GM19467 (cell line): Measurements from ENCODE around the gene FBXO44.

Experiments
- ATAC-seq: cut with Tn5 transposase; IDR thresholded peaks from one replicate; pipeline ENCODE4 v1.9.1; 2021; ENCODE audit warnings: mild to moderate bottlenecking, moderate library complexity; ENCODE audit not compliant: unreplicated experiment

The FBXO44 gene

DNA sequence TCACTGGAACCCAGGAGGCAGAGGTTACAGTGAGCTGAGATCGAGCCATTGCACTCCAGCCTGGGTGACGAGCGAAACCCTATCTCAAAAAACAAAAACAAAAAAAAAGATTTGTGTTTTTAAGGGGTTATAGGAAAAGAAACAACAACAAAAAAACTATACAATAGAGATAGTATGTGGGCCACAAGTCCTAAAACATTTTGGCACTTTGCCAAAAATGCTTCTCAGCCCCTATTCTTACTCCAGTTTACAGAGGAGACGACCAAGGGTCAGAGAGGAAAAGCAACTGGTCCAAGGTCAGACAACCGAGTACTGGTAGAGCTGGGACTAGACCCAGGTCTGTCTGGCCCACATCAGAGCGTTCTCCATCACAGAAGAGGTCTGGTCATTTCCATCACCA, 3.0 kb downstream of the FBXO44 start:
- no peak for ATAC-seq

DNA sequence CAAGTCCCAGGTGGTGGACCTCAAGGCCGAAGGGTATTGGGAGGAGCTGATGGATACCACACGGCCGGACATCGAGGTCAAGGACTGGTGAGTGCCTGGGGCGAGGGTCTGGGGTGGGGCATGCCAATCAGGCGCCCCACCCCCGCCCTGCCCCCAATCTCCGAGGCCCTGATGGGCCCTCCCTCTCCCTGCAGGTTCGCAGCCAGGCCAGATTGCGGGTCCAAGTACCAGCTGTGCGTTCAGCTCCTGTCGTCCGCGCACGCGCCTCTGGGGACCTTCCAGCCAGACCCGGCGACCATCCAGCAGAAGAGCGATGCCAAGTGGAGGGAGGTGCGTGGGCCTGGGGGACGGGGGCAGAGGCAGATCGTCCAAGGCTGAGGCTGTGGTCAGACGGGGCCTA, 3.9 kb downstream of the FBXO44 start:
- no peak for ATAC-seq

DNA sequence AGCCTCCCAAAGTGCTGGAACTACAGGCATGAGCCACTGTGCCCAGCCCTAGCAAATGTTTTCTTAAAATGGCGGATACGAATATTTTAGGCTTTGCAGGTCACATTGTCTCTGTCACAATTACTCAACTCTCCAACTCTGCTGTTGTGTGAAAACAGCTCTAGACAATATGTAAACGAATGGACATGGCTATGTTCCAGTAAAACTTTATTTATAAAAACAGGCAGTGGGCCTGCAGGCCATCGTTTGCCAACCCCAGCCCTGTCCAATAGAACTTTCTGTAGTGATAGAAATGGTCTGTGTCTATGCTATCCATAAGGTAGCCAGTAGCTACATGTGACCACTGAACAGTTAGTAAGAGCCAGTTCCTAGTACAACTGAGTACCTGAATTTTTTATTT, 5.1 kb downstream of the FBXO44 start:
- no peak for ATAC-seq

DNA sequence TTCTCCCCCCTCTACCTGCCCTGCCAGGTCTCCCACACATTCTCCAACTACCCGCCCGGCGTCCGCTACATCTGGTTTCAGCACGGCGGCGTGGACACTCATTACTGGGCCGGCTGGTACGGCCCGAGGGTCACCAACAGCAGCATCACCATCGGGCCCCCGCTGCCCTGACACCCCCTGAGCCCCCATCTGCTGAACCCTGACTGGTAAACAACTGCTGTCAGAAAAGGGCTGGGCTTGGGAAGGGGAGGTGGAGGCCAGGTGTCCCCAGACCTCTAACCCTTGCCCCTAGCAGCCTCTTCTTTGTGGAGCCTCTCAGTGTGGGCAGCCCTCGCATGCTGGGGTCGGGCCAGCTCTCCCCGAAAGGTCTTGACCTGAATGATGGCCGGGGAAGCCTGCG, 6.4 kb downstream of the FBXO44 start:
- no peak for ATAC-seq

DNA sequence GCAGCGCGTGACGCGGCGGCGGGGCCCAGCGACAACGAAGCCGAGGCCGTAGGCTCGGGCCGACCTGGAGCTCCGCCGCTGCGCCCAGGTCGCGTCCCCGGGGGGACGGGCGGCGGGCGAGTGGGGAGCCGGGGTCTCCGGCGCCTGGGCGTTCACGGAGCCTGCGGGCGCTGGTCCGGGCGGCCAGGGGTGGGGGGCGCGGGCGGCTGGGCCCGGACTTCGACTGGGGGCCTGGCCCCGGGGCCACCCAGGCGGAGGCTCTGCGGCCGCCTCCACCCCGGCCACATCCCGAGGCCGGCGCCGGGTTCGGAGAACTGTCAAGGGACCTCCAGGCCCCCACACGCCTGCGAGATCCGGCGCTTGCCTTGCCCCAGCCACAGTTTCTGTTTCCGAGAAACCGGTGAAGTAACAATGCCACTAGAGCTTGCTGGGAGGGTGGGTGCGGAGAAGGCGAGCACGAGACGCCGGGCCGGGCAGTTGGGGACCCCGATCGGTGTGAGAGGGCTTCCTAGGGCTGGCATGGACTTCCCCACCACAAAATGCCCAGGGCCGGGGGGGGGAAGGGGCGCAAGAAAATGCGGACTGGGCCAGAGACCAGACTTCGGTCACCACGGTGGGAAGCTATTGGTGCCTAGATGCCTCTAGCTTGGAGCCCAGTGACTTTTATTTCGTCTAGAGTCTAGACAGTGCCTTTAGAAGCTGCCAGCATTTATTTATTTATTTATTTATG, 9.8 kb downstream of the FBXO44 start:
- ATAC-seq = peak; percentile 47

DNA sequence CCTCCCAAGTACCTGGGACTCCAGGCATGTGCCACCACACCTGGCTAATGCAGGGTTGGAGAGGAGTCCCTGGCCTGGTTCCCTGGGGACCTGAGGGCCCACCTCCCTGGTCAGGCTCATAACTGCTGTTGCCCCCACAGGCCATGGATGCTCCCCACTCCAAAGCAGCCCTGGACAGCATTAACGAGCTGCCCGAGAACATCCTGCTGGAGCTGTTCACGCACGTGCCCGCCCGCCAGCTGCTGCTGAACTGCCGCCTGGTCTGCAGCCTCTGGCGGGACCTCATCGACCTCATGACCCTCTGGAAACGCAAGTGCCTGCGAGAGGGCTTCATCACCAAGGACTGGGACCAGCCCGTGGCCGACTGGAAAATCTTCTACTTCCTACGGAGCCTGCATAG, 13.8 kb downstream of the FBXO44 start:
- no peak for ATAC-seq

DNA sequence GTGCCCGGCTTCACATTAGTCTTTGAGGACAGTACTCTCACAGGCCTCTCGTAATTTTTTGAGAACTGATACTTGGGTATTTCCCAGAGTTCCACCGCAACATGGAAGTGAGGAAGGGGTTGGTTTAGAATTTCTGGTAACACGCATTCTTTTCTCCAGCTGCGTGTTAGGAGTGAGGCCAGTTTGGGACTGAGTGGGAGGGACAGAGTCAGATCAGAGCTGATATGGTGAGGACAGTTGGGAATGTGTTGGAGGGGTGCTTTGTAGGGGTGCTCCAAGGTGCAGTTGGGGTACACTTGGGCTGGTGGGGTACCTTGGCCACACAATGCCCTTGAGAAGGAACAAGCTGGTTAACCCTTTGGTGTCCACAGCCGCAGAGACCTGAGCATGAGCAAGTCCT, 16.1 kb downstream of the FBXO44 start:
- no peak for ATAC-seq

DNA sequence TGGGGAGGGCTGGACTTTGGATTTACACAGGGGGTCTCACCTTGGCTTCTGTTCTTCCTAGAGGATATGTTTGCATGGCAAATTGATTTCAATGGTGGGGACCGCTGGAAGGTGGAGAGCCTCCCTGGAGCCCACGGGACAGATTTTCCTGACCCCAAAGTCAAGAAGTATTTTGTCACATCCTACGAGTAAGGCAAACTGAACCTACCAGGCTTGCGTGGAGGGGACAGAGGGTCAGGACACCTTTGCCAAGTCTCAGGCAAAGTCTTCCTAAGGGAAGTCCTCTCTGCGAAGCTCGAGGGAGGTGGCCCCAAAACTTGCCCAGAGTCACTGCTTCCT, 16.5 kb downstream of the FBXO44 start:
- ATAC-seq = no peak

DNA sequence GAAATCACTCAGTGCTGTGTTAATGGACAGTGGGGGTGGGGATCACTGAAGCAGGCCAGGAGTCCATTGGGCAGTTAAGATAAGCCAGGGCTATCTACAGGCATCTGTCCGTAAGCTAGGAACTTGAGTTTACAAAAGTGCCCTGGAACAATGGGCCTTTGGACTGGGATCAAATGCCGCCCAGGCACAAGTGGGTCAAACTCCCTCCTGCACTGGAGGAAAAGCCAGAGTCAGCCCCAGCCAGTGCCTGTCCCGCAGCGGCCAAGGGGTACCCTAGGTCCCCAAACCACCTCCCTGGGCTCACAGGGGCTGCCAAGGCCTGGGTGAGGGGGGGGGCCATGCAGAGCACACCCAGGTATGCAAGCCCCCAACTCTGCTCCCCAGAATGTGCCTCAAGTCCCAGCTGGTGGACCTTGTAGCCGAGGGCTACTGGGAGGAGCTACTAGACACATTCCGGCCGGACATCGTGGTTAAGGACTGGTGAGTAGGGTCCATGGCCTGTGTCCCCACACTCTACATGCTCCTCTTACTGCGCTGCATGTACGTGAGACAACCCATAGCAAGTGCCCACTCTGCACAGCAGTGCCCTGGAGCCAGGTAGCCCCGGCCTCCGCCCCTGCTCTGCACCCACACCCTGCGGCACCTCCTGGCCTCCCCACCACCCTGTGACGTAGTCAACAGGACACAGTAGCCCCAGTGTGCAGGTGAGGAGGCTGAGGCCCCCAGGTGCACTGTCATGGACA, 17.0 kb downstream of the FBXO44 start:
- no peak for ATAC-seq

DNA sequence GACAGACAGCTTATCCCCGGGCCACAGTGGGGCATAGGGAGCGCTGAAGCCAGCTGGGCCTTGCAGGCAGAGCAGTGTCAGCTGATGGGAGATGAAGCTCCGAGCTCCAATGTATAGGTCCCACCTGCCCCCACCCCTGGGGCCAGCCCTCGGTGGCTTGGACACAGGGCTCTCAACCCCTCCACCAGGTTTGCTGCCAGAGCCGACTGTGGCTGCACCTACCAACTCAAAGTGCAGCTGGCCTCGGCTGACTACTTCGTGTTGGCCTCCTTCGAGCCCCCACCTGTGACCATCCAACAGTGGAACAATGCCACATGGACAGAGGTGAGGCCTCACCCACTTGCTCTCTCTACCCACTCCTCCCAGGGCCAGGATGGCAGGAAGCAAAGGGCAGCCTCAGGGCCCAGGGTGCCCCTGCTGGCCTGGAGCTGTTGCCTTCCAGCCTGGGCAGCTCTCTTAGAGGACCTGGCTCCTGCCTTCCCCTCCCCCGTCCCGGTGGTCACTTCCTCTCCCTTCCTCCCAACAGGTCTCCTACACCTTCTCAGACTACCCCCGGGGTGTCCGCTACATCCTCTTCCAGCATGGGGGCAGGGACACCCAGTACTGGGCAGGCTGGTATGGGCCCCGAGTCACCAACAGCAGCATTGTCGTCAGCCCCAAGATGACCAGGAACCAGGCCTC, 18.6 kb downstream of the FBXO44 start:
- no peak for ATAC-seq

DNA sequence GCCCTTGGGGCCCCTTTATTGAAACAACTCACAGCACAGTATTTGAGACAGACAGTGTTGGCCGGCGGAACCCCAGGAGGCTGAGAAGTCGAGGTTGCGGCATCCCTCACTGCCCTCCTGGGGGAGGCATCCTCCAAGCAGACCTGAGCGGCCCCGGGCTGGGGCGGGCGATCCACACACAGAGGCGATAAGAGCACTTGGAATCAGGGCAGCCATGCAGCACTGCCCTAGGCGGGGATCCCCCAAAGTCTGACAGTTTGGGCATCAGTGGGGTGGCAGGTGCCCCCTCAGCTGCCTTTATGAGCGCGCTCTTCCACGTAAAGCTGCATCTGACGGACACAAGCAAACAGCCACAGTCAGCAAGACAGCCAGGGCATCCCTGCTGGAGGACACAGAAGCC, 19.8 kb downstream of the FBXO44 start:
- no peak for ATAC-seq

DNA sequence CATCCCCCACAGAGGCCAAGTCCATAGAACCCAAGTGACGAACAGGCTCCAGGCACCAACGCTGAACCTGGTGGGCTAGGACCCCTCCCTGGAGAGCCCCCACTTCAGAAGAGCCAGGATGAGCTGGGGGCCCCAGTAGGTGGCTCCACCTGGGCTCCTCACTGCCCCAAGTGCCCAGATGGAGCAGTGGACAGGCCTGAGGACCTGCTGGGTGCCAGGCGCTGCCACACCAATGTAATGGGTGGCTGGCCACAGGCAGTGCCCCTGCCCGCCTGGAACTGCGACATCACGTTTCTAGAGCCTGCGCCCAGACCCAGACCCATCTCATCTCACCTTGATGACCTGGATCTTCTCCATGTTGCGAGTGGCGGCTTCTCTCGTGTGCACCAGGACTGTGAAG, 20.6 kb downstream of the FBXO44 start:
- ATAC-seq = no peak

DNA sequence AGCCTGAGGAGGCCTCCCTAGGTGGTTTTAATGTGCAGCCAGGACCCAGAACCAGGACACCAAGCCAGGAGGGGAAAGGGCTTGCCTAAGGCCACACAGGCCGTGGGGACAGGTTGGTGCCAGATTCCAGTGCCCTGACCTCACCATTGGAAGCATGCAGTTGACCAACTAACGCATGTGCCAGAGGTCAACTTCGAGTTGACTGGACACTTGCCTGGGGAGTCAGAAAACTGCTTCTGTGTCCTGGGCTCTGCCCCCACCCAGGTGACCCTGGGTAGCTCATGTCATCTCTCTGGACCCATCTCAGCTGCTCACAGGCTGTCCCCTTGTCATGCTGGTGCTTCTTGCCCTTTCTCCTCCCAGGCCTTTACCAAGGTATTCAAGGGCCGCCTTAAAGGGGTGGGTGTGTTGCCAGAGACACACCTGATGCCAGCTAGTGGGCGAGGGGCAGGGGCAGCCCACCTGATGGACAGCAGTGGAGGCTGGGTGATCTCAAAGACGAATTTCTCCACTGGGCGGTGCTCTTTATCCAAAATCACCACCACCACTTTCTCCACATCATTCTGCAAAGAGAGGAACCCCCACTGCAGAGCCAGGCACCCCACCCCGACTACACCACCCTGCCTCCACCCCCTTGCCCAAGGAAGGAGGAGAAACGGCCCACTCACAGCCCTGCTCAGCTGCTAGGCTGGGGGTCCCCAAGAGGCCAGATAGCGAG, 21.9 kb downstream of the FBXO44 start:
- no peak for ATAC-seq

DNA sequence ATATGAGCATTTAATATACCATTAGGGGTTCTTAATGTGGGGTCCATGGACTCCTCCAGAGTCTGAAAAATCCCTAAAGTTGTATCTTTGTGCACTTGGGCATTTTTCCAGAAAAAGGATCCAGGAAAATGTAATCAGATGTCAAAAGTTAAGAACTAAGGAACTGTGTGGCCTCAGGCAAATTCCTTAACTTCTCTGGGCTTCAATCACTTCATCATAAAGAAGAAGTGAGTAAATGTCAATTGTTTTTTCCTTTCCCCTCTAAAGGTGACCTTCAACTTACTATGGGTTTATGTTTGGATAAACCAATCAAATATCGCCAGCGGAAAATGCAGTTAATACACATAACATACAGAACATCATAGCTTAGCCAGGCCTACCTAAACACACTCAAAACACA, 23.8 kb downstream of the FBXO44 start:
- no peak for ATAC-seq

DNA sequence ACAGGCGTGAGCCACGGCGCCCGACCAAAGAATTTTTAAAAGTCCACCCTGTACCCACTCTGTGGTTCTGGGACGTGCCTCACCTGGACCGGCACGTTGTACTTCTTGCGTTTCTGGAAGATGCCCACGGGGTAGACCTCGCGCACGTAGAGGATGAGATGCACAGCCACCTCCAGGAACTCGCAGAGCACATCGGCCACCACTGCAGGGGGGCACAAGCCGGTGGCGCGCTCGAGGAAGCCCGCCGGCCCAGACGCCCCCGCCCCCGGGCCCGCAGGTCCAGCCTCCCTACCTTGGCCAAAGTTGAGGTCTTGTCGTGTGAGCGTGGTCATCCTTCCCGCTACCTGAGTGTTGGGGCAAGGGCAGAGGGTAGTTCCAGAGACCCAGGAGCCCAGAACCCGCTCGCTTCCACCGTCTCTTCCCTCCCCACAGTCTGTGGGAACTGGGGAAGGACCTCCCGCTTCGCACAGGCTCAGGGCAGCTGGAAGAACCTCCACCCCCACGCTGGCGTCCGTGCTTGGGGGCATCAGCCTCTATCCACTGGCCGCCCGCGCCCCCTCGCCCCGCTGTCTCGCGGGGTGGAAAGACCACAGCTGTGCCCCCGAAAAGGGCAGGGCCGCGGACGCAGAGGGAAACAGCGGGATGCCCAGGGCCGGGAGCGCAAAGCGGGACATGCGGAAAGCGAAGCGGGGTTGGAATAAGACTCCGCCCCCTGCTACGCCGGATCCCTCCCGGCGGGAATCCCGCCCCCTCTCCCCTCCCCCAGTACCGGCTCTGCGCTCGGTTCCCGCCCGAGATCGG, 25.8 kb downstream of the FBXO44 start:
- peak; percentile 5 for ATAC-seq

DNA sequence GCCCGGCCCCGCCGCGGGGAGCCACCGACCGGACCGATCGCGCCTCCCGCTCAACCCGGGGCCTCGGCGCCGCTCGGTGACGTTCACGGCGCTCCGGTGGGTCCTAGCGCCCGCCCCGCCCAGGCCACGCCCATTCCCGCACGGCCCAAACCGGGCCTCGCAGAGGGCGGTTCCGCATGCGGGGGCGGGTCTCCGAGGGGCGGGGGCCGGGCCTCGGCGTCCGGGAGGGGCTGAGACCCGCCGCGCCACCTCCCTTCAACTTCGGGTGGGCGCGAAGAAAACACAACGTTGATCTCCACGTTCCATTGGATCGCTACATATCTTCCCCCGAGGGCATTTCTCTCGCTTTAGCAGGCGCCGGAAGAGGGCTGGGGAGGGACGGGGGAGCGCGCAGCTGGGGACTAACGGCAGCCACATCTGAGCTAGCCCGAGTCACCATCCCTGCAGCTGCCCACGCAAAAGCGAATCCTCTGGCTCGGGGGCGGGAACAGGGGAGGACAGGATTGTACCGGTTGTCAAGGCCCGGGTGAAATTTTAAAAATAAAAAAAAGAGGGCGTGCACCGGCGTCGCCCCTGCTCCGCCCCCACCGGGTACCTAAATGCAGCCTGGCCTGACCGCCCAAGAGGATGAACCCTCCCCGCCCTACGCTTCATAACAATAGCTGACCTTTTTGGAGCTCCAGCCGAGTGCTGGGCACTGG, 26.5 kb downstream of the FBXO44 start, which contains the start of gene MAD2L2:
Gene MAD2L2 (minus strand): TSS at position 78 of the 701 bp plus-strand sequence. CDS start 547 bp downstream, outside the sequence.
- peak; percentile 86 for ATAC-seq

DNA sequence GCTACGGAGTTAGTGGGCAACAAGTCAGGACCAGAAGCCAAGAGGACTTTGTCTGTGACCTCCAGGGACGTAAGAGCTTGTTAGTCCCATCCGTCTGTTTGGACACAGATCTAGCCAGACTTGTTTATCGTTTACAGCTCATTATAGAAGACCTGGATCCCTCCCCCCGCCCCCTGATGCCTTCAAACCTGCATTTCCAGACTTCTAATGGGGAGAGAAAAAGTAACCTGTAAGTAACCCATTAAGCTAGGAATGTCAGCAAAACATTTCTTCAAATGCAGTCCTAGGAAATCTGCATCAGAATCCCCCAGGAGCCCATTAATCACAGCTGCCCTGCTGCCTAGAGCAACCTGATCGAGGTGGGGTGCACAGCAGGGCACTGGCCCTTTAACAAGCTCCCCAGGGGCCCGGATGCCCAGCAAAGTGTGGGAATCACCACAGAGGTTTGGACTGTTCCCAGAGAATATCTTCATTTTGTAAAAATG, 27.7 kb downstream of the FBXO44 start:
- ATAC-seq = no peak

DNA sequence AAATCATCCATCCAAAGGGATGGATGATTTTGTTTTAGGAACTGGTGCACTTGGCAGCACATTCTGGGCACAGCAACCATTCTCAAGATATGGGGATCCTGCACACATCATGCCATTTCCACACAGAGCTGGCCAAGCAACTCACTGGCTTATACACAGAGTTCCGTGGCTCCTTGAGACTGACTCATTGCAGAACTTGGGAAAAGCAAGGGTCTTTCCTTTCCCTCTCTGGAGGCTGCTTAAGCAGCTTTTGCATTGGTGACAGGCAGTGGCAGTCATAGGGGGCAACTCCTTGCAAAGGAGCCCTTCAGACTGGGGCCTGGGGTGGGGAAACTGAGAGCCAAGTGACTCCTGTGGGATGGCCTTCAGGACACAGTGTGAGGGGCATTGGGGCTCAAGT, 28.1 kb downstream of the FBXO44 start:
- ATAC-seq = no peak

DNA sequence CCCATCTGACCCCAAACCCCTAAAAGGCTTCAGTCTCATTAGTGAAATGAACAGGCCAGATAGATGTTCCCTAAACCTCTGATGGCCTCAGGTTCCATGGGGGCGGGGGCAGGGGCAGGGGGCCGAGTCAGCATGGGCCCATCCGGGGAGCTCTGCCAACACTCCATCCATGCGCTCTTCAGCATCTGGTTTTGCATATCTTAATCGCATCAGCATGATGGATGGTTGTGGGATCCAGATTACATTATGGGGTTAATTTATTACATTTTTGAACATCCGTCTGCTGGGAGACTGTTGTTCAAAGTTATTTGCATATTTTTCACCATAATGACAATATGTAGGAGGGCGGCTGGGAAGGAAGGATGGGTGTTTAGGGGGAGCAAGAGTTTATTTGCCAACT, 29.4 kb downstream of the FBXO44 start:
- no peak for ATAC-seq

DNA sequence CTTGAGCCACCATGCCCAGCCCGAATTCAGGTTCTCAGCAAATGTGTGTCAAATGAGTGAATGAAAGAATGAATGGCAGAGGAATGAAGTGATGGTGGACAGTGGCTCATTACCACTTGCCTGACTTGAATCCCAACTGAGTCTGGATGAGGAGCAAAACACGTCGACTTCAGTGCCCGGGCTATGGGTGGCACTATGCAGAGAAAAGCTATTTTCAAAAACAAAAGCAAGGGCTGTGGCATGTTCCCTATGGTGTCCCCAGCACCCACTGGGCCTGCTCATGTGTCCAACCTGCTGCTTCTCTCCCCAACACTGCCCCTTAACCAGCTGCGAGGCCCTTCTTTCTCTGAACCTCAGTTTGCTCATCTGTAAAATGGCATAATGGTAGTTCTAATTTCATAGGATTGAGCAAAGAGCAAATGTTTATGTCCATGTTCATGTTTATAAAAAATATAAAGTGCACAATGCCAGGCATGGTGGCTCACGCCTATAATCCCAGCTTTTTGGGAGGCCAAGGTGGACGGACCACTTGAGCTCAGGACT, 30.6 kb downstream of the FBXO44 start:
- ATAC-seq = no peak
